HAP-1 (cell line): ENCODE data around the gene SFSWAP.
"Not testable (repeated sequence)": the region's sequence is repeated elsewhere in the genome, so short reads cannot be mapped to it uniquely, and the experiment has no call there.

Source experiments
- DNase-seq, 2 experiments: peaks; one replicate each; pipeline ENCODE4 v3.0.0-alpha.2; 2016 to 2020; ENCODE audit warnings: low spot score in 2 of 2
- H3K27me3 ChIP-seq: fragments of 250-450 bp; sonication (Bioruptor Pico); 2 replicates; pipeline ENCODE4 v1.5.1; 2020; ENCODE audit warnings: low read depth, mild to moderate bottlenecking, moderate library complexity
- H3K36me3 ChIP-seq: fragments of 250-450 bp; sonication (Bioruptor Pico); replicated peaks from 2 replicates; pipeline ENCODE4 v1.5.1; 2020; ENCODE audit warnings: mild to moderate bottlenecking
- H3K4me1 ChIP-seq: fragments of 250-450 bp; sonication (Bioruptor Pico); 2 replicates; pipeline ENCODE4 v1.5.1; 2020; ENCODE audit warnings: mild to moderate bottlenecking
- H3K4me3 ChIP-seq: fragments of 250-450 bp; sonication (Bioruptor Pico); 2 replicates; pipeline ENCODE4 v1.5.1; 2020; ENCODE audit warnings: mild to moderate bottlenecking, moderate library complexity
- H3K9me3 ChIP-seq: fragments of 250-450 bp; sonication (Bioruptor Pico); 2 replicates; pipeline ENCODE4 v1.5.1; 2020; ENCODE audit warnings: mild to moderate bottlenecking, moderate library complexity
- in situ Hi-C: fragments of 300-500 bp; cut with MboI; formaldehyde crosslinking; loops from 3 replicates; pipeline ENCODE4 v1.14.3; 2020; ENCODE audit warnings: low sequenced_read_pairs, inconsistent platforms, mixed read lengths

The SFSWAP gene

GRCh38 chr12:131701705-131702572, 9.0 kb upstream of the SFSWAP start:
- in situ Hi-C loops: no loop called here
- peaks cover 31% of the 10 kb centered on the region for H3K27me3 ChIP-seq
- no peak overlapping the region for H3K4me3 ChIP-seq
- H3K4me1 ChIP-seq: no peaks in the 10 kb centered on the region
- no peak for DNase-seq
- H3K36me3 ChIP-seq: no peaks in the 10 kb centered on the region
- H3K9me3 ChIP-seq: no peaks in the 10 kb centered on the region

DNA sequence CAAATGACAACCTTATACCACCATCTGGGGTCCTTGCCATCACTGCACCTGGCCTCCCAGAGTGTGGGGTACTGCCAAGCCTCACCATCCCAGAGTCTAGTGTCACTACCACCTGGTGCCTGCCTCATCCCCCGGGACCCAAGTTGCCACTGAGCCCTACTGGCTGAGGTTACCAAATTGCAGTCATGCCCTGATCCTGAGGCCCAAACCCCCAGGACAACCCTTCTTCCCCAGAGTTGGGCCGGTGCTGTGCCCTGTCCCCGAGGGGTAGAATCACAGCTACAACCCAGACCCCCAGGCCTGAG, 8.4 kb upstream of the SFSWAP start:
- in situ Hi-C loops: no loop called here

DNA sequence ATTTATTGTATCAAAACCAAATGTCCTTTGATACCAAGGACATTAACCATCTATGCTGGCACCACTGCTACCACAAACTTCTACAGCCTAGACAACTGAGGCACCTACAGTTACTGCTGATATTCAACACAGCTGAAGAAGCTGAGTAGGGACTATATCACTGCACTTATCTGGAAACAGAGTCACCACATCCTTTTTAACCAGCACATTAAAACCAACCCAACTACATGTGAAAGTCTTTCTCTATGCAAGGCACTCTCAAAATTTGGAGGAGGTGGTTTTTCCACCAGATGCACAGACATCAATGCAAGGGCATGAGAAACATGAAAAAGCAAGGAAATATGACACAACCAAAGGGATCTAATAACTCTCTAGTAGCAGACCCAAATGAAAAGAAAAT, 7.7 kb upstream of the SFSWAP start:
- no peak overlapping the region for H3K4me3 ChIP-seq
- DNase-seq: no peak
- no peaks in the 10 kb centered on the region for H3K9me3 ChIP-seq
- peaks cover 28% of the 10 kb centered on the region for H3K27me3 ChIP-seq
- H3K4me1 ChIP-seq: no peaks in the 10 kb centered on the region
- H3K36me3 ChIP-seq: no peaks in the 10 kb centered on the region
- in situ Hi-C loops: no loop called here

More for the DNA sequence above, 8.4 kb upstream of the SFSWAP start:
- H3K27me3 ChIP-seq: peaks cover 30% of the 10 kb centered on the region
- H3K9me3 ChIP-seq: no peaks in the 10 kb centered on the region
- no peaks in the 10 kb centered on the region for H3K4me1 ChIP-seq
- no peaks in the 10 kb centered on the region for H3K36me3 ChIP-seq
- H3K4me3 ChIP-seq: no peak overlapping the region
- no peak for DNase-seq

DNA sequence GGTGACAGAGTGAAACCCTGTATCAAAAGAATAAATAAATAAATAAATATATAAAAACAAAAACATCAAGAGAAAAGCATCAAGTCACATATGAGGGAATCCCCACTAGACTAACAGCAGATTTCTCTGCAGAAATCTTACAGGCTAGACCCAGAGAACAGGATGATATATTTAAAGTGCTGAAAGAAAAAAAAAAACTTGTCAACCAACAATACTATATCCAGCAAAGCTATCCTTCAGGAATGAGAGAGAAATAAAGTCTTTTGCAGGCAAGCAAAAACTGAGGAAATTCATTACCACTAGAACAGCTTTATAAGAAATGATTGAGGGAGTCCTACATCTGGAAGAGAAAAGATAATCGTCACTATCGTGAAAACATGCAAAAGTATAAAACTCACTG, 6.4 kb upstream of the SFSWAP start:
- Histone ChIP-seq H3K27me3 (peaks cover 15% of the 10 kb centered on the region), H3K4me3 (no peak overlapping the region), H3K36me3 (no peaks in the 10 kb centered on the region), H3K9me3 (no peaks in the 10 kb centered on the region), H3K4me1 (no peaks in the 10 kb centered on the region)
- in situ Hi-C loops: no loop called here
- DNase-seq: no peak

DNA sequence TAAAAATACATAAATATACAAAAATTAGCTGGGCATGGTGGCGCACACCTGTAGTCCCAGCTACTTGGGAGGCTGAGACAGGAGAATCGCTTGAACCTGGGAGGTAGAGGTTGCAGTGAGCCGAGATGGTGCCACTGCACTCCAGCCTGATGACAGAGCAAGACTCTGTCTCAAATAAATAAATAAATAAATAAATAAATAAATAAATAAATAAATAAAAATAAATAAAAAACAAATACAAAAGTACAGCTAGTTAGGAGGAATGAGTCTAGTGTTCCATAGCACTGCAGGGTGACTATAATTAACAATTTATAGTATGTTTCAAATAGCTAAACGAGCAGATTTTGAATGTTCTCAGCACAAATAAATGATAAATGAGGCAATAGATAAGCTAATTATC, 4.2 kb upstream of the SFSWAP start:
- H3K4me1 ChIP-seq, H3K9me3 ChIP-seq, H3K27me3 ChIP-seq, DNase-seq, H3K36me3 ChIP-seq, in situ Hi-C loops, H3K4me3 ChIP-seq: not testable (repeated sequence)

DNA sequence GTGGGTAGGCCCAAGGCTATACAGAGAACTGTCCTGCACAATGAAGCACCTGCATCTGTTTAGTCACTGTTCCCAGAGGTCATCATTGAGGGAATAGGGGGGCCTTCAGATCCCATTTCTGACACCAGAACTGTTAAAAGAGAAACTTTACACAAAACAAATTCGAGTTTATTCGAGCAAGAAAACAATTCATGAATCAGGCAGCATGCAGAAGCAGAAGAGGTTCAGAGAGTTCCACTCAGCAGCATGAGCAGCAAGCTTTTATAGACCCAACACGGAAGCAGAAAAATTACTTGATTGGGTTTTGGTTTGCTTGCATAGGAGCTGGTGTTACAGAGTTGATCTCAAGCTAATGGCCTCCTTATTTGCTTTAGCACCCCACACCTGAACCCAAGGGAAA, 1.7 kb upstream of the SFSWAP start:
- Histone ChIP-seq H3K27me3 (peaks cover 4% of the 10 kb centered on the region; the same call in 1 of the 2 replicates), H3K36me3 (peaks cover 19% of the 10 kb centered on the region), H3K9me3 (no peaks in the 10 kb centered on the region), H3K4me3 (no peak overlapping the region), H3K4me1 (peaks cover 18% of the 10 kb centered on the region)
- in situ Hi-C loops: no loop called here
- no peak for DNase-seq

GRCh38 chr12:131711551-131712205, 788 bp downstream of the SFSWAP start:
- DNase-seq: no peak
- Histone ChIP-seq H3K4me1 (peaks cover 18% of the 10 kb centered on the region), H3K27me3 (peaks cover 4% of the 10 kb centered on the region; the same call in 1 of the 2 replicates), H3K4me3 (peak overlapping the region; percentile 99), H3K36me3 (peaks cover 44% of the 10 kb centered on the region), H3K9me3 (no peaks in the 10 kb centered on the region)
- in situ Hi-C loops: no loop called here

GRCh38 chr12:131713349-131713748, 2.5 kb downstream of the SFSWAP start:
- Histone ChIP-seq H3K27me3 (no peaks in the 10 kb centered on the region), H3K4me3 (no peak overlapping the region), H3K36me3 (peaks cover 57% of the 10 kb centered on the region), H3K4me1 (peaks cover 18% of the 10 kb centered on the region), H3K9me3 (no peaks in the 10 kb centered on the region)
- in situ Hi-C loops: no loop called here
- DNase-seq: no peak

DNA sequence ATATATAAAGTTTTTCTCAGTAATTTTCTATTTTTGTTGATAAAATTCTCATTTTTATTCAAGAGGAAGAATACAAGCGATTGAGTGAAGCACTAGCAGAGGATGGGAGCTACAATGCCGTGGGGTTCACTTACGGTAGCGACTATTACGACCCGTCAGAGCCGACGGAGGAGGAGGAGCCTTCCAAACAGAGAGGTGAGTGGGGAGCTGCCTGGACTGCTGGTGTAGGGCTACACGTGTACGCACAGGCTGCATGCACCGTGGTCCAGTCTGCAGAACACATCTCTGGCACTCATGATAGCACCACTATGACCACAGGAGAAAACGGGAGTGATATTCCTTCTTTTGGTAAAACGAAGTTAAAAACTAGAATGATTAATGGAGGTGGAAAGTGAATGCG, 3.9 kb downstream of the SFSWAP start:
- no peaks in the 10 kb centered on the region for H3K9me3 ChIP-seq
- peaks cover 71% of the 10 kb centered on the region for H3K36me3 ChIP-seq
- no peak for DNase-seq
- H3K4me1 ChIP-seq: peaks cover 18% of the 10 kb centered on the region
- H3K27me3 ChIP-seq: no peaks in the 10 kb centered on the region
- no peak overlapping the region for H3K4me3 ChIP-seq
- in situ Hi-C loops: no loop called here

DNA sequence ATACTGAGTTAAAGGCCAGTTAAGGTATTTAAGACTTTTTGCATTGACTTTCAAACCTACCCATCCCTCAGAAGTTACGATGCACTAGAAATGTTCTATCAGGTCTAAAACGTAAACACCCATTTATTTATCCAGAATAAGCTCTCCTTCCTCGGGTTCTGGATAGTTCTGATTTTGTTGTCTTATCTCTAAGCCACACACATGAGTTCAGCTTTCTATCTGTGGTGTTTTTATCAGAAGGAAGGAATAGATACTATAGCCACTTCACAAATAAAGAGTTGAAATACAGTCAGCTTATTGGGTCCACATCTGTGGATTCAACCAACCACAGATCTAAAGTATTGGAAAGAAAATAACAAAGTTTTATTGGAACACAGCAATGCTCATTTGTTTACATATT, 5.4 kb downstream of the SFSWAP start:
- Histone ChIP-seq H3K36me3 (peaks cover 83% of the 10 kb centered on the region), H3K9me3 (no peaks in the 10 kb centered on the region), H3K27me3 (no peaks in the 10 kb centered on the region), H3K4me3 (no peak overlapping the region), H3K4me1 (peaks cover 10% of the 10 kb centered on the region)
- in situ Hi-C loops: no loop called here
- no peak for DNase-seq

DNA sequence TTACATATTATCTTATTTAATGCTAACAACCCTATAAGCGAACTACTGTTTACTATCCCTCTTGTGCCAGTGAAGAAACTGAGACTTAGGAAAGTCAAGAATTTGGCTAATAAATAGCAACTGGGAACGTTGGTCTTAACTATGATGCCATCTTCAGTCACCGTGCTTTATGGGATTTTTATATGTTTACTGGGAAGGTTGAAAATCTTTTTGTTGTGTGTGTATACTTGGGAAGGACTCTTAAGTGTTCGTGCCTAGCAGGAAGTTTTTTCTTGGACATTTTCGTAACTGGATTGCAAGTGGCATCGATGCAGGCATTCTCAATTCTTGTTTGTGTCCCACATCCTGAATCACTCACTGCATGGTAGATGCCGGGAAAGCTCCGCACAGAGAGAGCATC, 9.4 kb downstream of the SFSWAP start:
- Histone ChIP-seq H3K36me3 (peaks cover 79% of the 10 kb centered on the region), H3K4me1 (no peaks in the 10 kb centered on the region), H3K27me3 (no peaks in the 10 kb centered on the region), H3K9me3 (no peaks in the 10 kb centered on the region), H3K4me3 (no peak overlapping the region)
- in situ Hi-C loops: no loop called here
- no peak for DNase-seq

GRCh38 chr12:131720921-131721320, 10.0 kb downstream of the SFSWAP start:
- DNase-seq: no peak
- in situ Hi-C loops: no loop called here
- Histone ChIP-seq H3K4me3 (no peak overlapping the region), H3K9me3 (no peaks in the 10 kb centered on the region), H3K27me3 (no peaks in the 10 kb centered on the region), H3K36me3 (peaks cover 78% of the 10 kb centered on the region), H3K4me1 (no peaks in the 10 kb centered on the region)

- peaks cover 71% of the 10 kb centered on the region for H3K36me3 ChIP-seq
- H3K4me3 ChIP-seq: no peak overlapping the region
- H3K4me1 ChIP-seq: no peaks in the 10 kb centered on the region
- H3K9me3 ChIP-seq: no peaks in the 10 kb centered on the region
- in situ Hi-C loops: no loop called here
- H3K27me3 ChIP-seq: no peaks in the 10 kb centered on the region
- no peak for DNase-seq
Measured at GRCh38 chr12:131721548-131721947, 10.7 kb downstream of the SFSWAP start.

DNA sequence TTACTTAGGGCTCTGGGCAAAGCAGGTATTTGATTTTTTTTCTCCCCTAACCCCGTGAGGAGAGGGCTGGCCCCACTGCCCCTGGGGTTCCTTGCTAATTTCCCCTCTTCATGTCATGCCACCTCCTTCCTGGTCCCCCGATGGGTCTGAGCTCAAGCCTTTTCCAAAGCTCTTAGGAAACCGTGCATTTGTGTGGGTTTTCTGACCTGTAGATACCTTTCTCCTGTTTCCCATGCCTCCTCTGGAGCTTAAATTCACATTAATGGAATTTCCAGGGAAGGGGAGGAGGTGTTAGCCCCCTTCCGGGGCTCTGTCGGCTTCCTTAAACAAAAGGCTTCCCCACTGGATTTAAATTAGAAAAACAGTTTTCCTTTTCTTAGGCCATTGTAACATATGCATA, 12.6 kb downstream of the SFSWAP start:
- Histone ChIP-seq H3K36me3 (peaks cover 73% of the 10 kb centered on the region), H3K4me1 (no peaks in the 10 kb centered on the region), H3K27me3 (no peaks in the 10 kb centered on the region), H3K4me3 (no peak overlapping the region), H3K9me3 (no peaks in the 10 kb centered on the region)
- no peak for DNase-seq
- in situ Hi-C loops: no loop called here
